GM12892 (cell line): ENCODE data around the gene RGS7.

Experiments used
- POLR2A ChIP-seq: IDR thresholded peaks from 2 replicates; pipeline ENCODE4 v1.6.1; 2011; ENCODE audit warnings: low read depth, low read length, control low read depth
- TAF1 ChIP-seq: IDR thresholded peaks from 2 replicates; pipeline ENCODE4 v1.6.1; 2011; ENCODE audit warnings: low read depth, mild to moderate bottlenecking, control low read depth, low read length, borderline replicate concordance

DNA sequence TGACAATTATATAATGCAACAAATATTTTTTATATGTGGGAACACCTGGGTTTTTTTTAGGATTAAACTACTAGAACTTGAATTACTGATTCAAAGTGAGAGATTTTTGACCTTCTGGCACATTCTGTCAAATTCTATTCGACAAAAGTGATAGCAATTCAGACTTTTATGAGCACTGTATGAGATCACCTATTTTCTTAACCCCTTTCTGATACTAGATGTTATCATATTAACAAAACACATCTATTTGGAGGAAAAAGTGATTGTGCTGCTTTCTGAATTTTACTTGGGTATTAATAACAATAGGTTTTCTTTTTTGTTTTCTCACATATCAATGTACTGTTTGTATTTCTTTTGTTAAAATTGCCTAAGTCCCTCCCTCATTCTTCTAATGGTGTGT lies 570.1 kb downstream of the RGS7 start:
- TF ChIP-seq TAF1 = no peak
- no peak for TF ChIP-seq POLR2A
